Sigmoid colon (tissue), 7 donors: ENCODE data around the gene JMJD1C. TPM values are rescaled to one million over a fixed set of nuclear protein-coding genes. Genes with fewer than 3 reads are reported as not detected.

Experiments
- DNase-seq: peaks from one replicate; pipeline ENCODE4 v3.0.0-alpha.2; 2019
- H3K27ac ChIP-seq, 4 donors: fragments of 200-600 bp; sonication (generic); one replicate each; pipeline ENCODE4 v1.5.1; 2016 to 2019; ENCODE audit warnings: mild to moderate bottlenecking in 1 of 4
- H3K27me3 ChIP-seq, 3 donors: fragments of 200-600 bp; sonication (generic); one replicate each; pipeline ENCODE4 v1.5.1; 2019; ENCODE audit warnings: mild to moderate bottlenecking in 1 of 3
- H3K36me3 ChIP-seq, 4 donors: fragments of 200-600 bp; sonication (generic); one replicate each; pipeline ENCODE4 v1.5.1; 2016 to 2019
- H3K4me1 ChIP-seq, 4 donors: fragments of 200-600 bp; sonication (generic); one replicate each; pipeline ENCODE4 v1.5.1; 2017 to 2019
- H3K4me3 ChIP-seq, 4 donors: fragments of 200-600 bp; sonication (generic); one replicate each; pipeline ENCODE4 v1.5.1; 2017 to 2019; ENCODE audit warnings: mild to moderate bottlenecking in 2 of 4, moderate library complexity in 1 of 4
- H3K9me3 ChIP-seq, 4 donors: fragments of 200-600 bp in 3 of 4; sonication (generic) in 3 of 4; one replicate each; pipeline versions ENCODE4 v1.5.1 to v1.6.1; 2013 to 2019
- EP300 ChIP-seq, 4 donors: sonication (generic); formaldehyde crosslinking; IDR thresholded peaks; one replicate each; pipeline ENCODE4 v1.6.1; 2017; ENCODE audit warnings: antibody characterized with exemption in 4 of 4
- POLR2A ChIP-seq, 2 donors: fragments of 450-650 bp; IDR thresholded peaks; one replicate each; pipeline ENCODE4 v1.6.1; 2016; ENCODE audit warnings: antibody characterized with exemption in 2 of 2, mild to moderate bottlenecking in 2 of 2, moderate library complexity in 2 of 2
- POLR2AphosphoS5 ChIP-seq, 4 donors: sonication (generic); formaldehyde crosslinking; IDR thresholded peaks; one replicate each; pipeline ENCODE4 v1.6.1; 2017; ENCODE audit warnings: antibody characterized with exemption in 4 of 4
- WGBS, 2 donors: extraction: QIAGEN DNeasy Blood & Tissue Kit; methylation state at CpG; one replicate each; pipeline ENCODE4 v1.1.7; 2013; 5-methylcytosine and 5-hydroxymethylcytosine counted together
- intact Hi-C: fragments of 100-400 bp; cut with DNase I; formaldehyde crosslinking; loops from one replicate; pipeline ENCODE4 v1.15.1; 2023
- polyA plus RNA-seq, 3 donors: library from polyadenylated mRNA; stranded (reverse); fragments of 200-250 nt; gene quantifications; one replicate each; pipeline ENCODE4 v1.2.3, GENCODE V29; 2013
- small RNA-seq, 3 donors: library from RNA; depleted of rRNA; stranded (forward); fragments of <200 nt; gene quantifications; one replicate each; pipeline ENCODE3, GENCODE V24; 2016
- total RNA-seq, 4 donors: library from RNA; depleted of rRNA; stranded (reverse); fragments of >200 nt; gene quantifications; one replicate each; pipeline ENCODE4 v1.1.0, GENCODE V29; 2016
- TF ChIP-seq, protein P1 (sequence below), 4 experiments: fragments of 450-650 bp in 3 of 4; fragments of 200-600 bp in 1 of 4; IDR thresholded peaks; one replicate each; pipeline ENCODE4 v1.5.1; 2016 to 2019; ENCODE audit warnings: antibody characterized with exemption in 4 of 4, mild to moderate bottlenecking in 3 of 4, moderate library complexity in 2 of 4
- donor health status: healthy with polysubstance abuse.
- donor health status: Bipolar disorder and iron deficiency.
- donor health status: healthy.

Gene JMJD1C
- total and polyA plus RNA-seq, 7 donors, result 13.2 to 134 (median 94.2) TPM

DNA sequence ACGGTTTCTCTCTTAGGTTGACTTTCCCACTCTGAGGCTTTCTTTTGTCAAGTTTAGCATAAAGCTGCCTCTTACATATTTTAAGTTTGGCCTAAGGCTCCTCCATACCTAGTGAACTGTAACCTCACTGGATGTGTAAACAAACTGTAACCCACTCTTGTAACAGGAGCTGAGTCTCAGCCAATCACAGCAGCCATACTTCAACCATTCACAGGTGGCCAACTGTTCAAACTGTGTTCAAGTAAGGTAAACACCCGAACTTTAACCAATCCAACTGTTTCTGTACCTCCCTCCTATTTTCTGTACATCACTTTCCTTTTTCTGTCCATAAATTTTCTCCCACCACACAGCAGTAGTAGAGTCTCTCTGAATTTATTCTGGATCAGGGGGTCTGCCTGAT, 340.3 kb downstream of the JMJD1C start:
- TF ChIP-seq POLR2AphosphoS5 (IDR thresholded peaks at IDR 0.05), result no peak
- TF ChIP-seq EP300 (IDR thresholded peaks at IDR 0.05), result no peak
- TF ChIP-seq POLR2A (IDR thresholded peaks at IDR 0.05), result no peak
- TF ChIP-seq, protein P1, sequence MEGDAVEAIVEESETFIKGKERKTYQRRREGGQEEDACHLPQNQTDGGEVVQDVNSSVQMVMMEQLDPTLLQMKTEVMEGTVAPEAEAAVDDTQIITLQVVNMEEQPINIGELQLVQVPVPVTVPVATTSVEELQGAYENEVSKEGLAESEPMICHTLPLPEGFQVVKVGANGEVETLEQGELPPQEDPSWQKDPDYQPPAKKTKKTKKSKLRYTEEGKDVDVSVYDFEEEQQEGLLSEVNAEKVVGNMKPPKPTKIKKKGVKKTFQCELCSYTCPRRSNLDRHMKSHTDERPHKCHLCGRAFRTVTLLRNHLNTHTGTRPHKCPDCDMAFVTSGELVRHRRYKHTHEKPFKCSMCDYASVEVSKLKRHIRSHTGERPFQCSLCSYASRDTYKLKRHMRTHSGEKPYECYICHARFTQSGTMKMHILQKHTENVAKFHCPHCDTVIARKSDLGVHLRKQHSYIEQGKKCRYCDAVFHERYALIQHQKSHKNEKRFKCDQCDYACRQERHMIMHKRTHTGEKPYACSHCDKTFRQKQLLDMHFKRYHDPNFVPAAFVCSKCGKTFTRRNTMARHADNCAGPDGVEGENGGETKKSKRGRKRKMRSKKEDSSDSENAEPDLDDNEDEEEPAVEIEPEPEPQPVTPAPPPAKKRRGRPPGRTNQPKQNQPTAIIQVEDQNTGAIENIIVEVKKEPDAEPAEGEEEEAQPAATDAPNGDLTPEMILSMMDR (IDR thresholded peaks at IDR 0.05), result no peak
- 63 to 83% methylated on average over 2 of the region's 2 CpGs for WGBS, 2 donors
- intact Hi-C loops, result no loop called here
- no peak overlapping the region for H3K4me3 ChIP-seq
- H3K9me3 ChIP-seq, result no peaks in the 10 kb centered on the region
- DNase-seq, result no peak
- no peaks in the 10 kb centered on the region for H3K36me3 ChIP-seq
- no peak overlapping the region for H3K27ac ChIP-seq
- no peaks in the 10 kb centered on the region for H3K4me1 ChIP-seq
- no peaks in the 10 kb centered on the region for H3K27me3 ChIP-seq

DNA sequence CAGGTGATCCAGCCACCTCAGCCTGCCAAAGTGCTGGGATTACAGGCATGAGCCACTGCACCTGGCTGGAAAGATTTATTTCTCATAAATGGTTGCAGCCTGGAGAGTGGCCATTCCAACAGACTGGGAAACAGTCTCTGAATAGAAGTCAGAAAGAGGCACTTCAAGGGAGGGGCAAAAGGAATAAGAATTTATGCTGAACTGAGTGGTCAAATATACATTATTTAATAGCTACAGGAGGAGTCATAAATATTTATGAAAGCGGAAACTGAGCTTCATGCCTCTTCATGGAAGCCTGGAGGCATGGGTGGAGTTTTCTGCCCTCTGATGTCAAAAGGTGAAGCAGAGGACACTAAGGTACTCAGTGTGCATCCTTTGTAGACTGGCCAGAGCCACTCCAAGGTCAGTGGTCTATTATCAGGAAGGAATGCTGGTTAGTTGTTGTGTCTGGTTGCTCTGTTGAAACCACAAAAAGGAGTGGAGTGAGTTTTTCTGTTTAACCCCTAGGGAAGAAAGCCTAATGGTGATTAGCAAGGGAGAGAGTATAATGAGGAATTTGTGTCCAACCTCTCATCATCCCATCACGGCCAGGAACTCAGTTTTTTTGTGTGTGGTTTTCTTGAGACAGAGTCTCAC, 341.9 kb downstream of the JMJD1C start:
- intact Hi-C loops, result no loop called here
- Histone ChIP-seq H3K27me3 (no peaks in the 10 kb centered on the region), H3K4me3 (no peak overlapping the region), H3K9me3 (no peaks in the 10 kb centered on the region), H3K36me3 (no peaks in the 10 kb centered on the region), H3K27ac (no peak overlapping the region), H3K4me1 (no peaks in the 10 kb centered on the region)
- WGBS, 2 donors, result 83 to 87% methylated on average over 2 of the region's 2 CpGs
- TF ChIP-seq POLR2A (IDR thresholded peaks at IDR 0.05) (no peak), EP300 (IDR thresholded peaks at IDR 0.05) (no peak), POLR2AphosphoS5 (IDR thresholded peaks at IDR 0.05) (no peak)
- TF ChIP-seq, protein P1 (IDR thresholded peaks at IDR 0.05), result no peak
- DNase-seq, result no peak

DNA sequence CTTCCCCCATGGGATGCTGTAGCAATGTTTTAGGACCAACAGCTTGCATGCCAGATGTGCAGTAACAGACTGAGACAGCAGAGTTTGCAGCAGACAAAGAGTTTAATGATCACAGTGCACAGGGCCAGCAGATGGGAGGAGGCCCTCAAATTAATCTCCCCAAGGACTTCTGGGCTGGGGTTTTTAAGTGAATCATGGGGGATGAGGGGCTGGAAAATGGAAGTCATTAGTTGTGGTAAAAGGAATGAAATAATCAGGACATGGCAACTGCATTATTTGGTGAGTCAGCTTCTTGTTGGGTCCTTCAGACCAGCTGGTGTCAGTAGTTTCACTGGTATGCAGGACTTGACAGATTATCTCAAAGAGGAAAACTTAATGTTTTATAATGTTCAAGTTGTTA, 345.2 kb downstream of the JMJD1C start:
- H3K4me3 ChIP-seq, result no peak overlapping the region
- TF ChIP-seq EP300 (IDR thresholded peaks at IDR 0.05), result no peak
- peak in 1 of 4 donors; percentile 39 for TF ChIP-seq POLR2AphosphoS5 (IDR thresholded peaks at IDR 0.05)
- no peak for TF ChIP-seq POLR2A (IDR thresholded peaks at IDR 0.05)
- H3K36me3 ChIP-seq, result no peaks in the 10 kb centered on the region
- H3K4me1 ChIP-seq, result peaks cover 0 to 9% (median 9%) of the 10 kb centered on the region in 4 donors
- H3K27me3 ChIP-seq, result no peaks in the 10 kb centered on the region
- intact Hi-C loops, result no loop called here
- no peaks in the 10 kb centered on the region for H3K9me3 ChIP-seq
- no peak for DNase-seq
- H3K27ac ChIP-seq, result peak overlapping the region in 1 of 4 donors; percentile 27

DNA sequence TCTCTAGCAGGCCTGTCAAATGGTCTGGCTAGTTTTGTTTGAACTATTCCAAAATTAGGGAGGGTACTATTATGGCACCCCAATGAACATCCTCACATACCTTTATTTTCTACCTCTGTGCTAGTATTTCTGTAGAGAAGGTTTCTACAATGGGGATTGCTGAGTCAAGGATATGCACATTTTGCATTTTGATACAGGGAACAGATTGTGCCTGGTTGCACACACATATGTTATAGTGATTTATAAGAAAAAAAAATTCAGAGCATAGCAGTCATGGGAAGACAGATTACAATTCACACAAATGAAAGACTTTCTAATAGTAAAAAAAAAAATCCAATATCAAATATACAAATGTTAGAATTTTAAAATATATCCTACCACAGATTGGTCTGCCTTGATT, 346.7 kb downstream of the JMJD1C start:
- TF ChIP-seq EP300 (IDR thresholded peaks at IDR 0.05) (no peak), POLR2AphosphoS5 (IDR thresholded peaks at IDR 0.05) (no peak), POLR2A (IDR thresholded peaks at IDR 0.05) (no peak)
- TF ChIP-seq, protein P1 (IDR thresholded peaks at IDR 0.05), result no peak
- Histone ChIP-seq H3K27me3 (no peaks in the 10 kb centered on the region), H3K4me1 (peaks cover 0 to 25% (median 24%) of the 10 kb centered on the region in 4 donors), H3K27ac (no peak overlapping the region), H3K9me3 (no peaks in the 10 kb centered on the region), H3K36me3 (no peaks in the 10 kb centered on the region), H3K4me3 (no peak overlapping the region)
- intact Hi-C loops, result loop anchor here (10.0 kb wide), 1 partner anchor 1074 kb away; no protein-coding TSS in a partner anchor
- no peak for DNase-seq

Small RNAs within 50 kb of the gene (small RNA-seq; reads per million reads assigned to genes)
- 0 reads per million in 3 donors for gene AC022022.1
- 2.0 to 4.4 (median 4.2) reads per million in 3 donors for gene MIR1296

Other genes with a start within 250 kb of the JMJD1C start
- gene REEP3, start 55.4 kb upstream of the JMJD1C start, total RNA-seq, result 100 to 1,000 TPM in 2 of 4 donors, 10 to 100 TPM in 2; 69.2 to 116 (median 101) TPM
- gene REEP3, start 55.4 kb upstream of the JMJD1C start, polyA plus RNA-seq, result 10 to 100 TPM in 1 of 3 donors, 1 to 10 TPM in 2; 8.6 to 10.2 (median 9.3) TPM